Daoy (cell line): ENCODE measurements around the gene HHLA2. TPM values are rescaled to one million over a fixed set of nuclear protein-coding genes. Genes with fewer than 3 reads are reported as not detected.
"Not testable (repeated sequence)": the region's sequence is repeated elsewhere in the genome, so short reads cannot be mapped to it uniquely, and the experiment has no call there.

Experiments
- DNase-seq: peaks from one replicate; pipeline ENCODE4 v3.0.0-alpha.2; 2015; ENCODE audit warnings: low read depth
- total RNA-seq: library from RNA; depleted of rRNA; stranded (reverse); fragments of >200 nt; shearing (Covaris generic); gene quantifications from 2 replicates; pipeline ENCODE4 v1.2.3, GENCODE V29; 2014

The HHLA2 gene
- total RNA-seq, 1 experiment from 2014 or later, result not detected

DNA sequence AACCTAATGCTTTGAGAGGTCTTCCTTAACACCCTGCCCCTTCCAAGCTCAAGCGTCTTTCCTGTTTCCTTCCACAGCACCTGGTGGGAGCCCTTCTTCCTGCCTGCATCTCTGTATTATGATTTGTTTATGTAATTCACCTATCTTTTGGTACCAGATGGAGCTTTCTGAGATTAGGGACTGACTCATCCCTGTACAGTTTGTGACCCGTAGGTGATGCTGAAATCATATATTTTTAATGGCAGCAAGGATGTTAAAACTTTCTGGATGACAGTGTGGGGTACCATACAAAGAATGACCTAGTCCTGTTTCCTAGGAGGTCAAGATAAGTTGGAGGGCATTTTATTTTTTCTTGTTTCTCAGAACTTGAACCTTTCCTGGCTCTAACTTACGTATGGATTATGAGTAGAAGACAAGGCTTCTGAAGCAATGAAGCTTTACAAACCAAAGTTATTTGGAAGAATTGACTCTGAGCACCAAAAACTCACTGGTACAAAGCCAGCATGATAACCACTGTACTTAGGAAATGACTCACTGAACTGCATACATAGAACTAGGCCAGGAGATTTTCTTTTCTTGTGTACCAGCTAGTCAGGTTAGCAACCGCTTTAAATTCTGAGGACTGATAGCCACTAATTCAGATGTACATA lies 46.6 kb downstream of the HHLA2 start:
- peak; percentile 44 for DNase-seq

DNA sequence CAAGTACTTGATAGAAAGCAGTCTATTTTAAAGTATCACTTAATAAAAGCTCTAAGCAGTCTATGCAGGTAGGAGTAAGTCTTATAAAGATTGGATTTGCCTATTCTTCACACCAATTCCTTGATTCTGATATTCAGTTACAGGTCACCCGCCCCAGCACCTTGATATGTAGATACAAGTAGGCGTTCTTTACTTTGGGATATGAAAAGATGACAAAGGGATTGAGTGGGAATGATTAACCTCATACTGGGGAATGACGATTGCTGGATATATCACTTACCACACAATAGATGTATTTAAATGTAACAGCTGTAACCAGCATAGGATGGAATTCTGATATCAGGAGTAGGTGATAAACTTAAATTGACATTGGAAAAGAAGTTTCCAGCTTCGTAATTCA lies 47.1 kb downstream of the HHLA2 start:
- DNase-seq, result no peak

DNA sequence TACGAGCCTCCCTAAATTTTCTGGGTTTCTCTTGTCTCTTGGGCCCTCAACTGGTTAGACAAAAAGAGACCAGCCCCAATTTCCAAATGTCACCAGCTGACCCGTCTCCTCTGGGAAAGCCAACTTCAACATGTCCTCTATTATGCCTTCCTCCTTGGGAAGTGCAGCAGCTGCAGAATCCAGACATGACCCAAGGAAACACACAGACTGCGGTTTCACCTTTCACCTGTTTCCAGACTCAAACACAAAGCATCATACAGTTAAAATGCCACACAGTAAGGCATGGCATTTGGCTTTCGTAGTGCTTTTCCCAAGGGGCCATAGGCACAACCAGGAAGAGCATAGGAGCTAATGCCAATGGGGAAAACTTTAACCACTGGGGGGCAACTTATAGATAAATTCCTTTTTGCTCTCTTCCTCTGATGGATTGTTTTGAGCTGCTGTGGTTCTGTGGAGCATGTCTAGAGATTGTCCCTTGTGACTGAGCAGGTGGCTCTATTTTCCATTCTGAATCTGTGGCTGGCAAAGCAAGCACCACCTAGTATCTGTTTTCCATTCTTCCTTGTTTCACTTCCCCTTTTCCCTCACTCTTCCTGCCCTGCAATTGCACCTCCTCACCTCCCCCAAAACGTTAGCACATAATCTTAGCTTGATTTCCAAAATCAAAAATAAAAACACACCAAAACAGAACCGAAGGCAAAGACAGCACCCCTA lies 49.3 kb downstream of the HHLA2 start:
- DNase-seq, result peak; percentile 49

DNA sequence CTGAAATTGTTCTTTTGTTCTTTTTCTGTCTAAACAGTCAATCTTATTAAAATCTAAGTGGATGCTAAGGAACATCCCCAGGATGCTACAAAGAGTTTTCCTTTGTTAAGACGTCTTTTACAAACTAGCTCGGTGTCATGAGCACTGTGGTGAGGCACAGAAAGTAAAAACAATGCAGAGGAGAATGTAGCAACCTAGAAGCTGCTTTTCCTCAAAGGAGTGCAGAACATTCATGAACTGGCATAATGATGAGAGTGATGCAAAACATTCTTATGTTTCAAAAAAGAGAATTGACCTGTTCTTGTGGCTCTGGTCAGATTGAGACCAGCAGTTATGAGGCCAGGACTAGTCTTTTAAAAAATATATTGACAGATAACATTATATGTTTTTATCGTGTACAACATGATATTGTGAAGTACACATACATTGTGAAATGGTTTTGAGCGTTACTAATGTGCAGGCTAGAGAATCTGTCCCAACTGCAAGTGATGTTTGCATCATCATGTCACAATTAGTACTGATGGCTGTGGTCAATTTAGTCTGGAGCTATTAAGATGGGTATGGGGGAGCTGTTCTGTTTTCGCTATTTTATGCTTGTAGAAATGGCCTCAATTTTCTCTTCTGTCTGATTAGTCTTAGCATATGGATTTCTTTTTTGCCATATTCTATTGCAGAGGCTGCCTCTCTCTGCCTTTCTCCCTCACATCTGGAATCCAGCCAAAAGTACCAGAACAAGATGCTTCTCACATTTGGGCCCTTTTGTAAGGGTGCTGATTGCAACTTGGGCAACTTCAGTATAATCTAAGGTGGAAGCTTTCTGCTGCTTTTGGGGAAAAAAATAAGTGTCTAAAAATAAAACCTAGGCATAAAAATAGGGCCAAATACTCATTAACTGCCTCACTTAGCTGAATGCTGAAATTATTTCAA lies 50.2 kb downstream of the HHLA2 start:
- no peak for DNase-seq

DNA sequence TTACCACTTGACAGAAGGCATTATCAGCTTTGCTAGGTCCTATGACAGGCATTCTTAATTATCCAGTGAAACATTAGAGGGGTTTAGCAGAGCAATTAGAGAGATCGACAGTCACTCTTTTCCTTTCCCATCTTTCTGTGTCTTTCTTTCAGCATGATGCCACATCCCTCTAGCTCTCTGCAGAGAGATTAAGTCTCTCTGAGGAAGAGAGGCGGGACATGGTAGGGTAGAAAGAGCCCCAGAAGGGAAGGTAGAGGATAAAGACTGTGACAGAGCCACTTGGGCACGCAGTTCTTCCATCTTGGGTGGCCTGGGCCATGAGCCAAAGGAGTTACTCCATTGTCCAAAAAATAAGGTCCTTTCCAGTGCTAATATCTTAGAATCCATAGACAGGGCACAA lies 55.8 kb downstream of the HHLA2 start:
- no peak for DNase-seq

DNA sequence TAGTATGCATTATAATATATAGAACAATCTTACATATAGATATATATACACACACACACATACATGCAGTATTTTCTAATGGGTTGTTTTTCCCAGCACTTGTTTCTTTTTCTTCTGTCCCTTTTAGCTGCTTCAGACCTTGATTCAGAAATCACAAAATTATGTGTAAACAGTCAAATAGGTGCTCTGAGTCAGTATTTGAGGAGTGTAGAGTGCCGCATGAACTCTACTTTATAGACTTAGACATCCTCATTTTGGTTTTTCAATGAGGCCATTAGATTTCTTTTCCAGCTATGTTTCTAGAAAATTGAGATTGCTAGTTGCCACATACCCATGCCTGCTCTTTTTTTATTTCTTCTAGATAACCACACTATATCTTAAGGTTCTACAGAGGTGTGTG lies 58.2 kb downstream of the HHLA2 start:
- no peak for DNase-seq

DNA sequence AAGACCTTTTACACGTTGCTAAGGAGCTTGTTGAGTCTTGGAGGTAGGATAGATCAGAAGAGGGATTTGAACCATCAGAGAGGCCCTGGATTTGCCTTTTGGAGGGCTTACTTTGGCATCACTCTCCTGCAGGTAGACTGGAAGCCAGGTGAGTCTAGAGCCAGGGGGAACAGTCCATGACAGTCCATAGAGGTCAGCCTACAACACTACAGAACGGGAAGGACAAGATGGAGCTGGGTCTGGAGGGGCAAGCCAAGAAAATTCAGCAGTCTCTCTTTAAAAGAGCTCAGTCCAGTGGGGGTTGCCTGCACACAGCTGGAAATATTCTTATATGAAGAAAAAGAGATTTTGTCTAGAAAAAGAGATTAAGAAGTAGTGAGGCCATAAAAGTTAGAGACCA lies 60.7 kb downstream of the HHLA2 start:
- no peak for DNase-seq

DNA sequence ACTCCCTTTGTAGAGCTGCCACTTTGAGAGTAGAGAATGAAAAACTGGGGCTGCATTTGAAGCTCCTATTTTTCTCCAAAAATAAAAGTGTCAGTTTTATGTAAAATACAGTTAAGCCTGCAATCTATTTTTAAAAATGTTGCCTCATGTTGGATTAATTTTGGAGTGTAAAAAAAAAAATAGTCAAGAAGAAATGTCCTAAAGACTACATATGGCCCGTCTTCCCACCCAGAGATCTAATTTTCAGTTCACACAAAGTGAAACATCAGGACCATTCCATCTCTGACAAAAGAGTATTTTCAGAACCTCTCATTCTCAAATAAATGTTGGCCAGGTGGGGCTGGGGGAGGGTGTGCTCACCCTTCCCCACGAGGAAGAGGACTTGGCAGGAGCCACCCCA lies 62.7 kb downstream of the HHLA2 start:
- no peak for DNase-seq

DNA sequence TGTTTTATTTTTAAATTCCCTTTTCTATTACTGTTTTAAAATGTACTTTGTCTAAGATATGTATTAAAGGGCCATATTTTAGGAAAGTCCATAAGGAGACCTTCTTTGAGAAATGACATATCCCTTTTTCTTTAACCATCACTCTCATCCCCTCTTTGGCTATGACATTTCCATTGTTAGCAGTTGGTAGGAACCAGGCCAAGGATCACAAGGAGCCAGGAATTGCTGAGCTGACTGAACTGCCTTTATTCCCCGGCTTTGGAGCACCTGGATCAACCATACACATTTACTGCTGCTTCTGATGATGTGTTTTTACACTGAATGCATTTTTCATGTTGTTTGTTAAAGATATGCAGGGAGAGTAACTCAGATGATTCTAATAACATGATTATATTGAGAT lies 79.7 kb downstream of the HHLA2 start:
- no peak for DNase-seq

DNA sequence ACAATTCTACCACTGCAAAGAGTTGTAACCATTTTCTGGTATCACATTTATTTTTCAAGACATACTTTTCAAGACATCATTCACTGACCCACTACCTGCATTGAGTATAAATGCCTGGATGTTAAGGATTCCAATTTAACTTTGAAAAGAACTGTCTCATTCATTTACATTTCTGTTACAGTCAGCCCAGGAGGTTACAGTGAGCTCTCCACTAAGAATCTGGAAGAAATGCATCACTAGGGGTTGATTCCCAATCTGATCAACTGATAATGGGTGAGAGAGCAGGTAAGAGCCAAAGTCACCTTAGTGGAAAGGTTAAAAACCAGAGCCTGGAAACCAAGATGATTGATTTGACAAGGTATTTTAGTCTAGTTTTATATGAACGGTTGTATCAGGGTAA lies 81.0 kb downstream of the HHLA2 start:
- DNase-seq, result no peak

DNA sequence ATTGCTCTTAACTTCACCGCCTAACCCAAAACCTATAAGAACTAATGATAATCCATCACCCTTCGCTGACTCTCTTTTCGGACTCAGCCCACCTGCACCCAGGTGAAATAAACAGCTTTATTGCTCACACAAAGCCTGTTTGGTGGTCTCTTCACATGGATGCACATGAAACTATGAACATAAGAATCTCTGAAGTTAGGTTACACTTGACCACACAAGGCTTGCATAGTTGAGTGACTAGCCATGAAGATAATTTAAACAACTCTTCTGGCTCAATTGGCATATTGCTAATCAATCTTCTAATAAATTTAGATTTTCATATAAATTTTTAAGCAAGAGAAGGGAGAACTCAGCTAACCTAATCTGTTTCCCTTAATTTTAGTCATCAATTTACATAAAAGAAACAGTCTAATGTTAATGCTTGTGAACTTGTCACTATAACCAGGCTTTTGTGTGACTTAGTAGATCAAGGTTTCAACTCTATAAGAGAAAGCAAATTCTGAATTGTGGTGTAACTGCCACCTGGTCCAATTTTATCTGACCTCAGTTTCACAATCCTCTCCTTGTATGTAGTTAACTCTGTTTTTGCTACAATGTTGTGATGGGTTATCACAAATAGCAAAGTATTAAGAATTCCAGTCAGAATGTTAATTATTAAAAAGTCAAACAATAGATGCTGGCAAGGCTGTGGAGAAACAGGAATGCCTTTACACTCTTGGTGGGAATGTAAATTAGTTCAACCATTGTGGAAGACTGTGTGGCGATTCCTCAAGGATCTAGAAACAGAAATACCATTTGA lies 82.0 kb downstream of the HHLA2 start:
- no peak for DNase-seq

DNA sequence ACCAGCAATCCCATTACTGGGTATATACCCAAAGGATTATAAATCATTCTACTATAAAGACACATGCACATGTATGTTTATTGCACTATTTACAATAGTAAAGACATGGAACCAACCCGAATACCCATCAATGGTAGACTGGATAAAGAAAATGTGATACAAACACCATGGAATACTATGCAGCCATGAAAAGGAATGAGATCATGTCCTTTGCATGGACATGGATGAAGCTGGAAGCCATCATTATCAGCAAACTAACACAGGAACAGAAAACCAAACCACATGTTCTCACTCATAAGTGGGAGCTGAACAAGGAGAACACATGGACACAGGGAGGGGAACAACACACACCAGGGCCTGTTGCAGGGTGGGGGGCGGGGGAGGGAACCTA lies 82.6 kb downstream of the HHLA2 start:
- not testable (repeated sequence) for DNase-seq

DNA sequence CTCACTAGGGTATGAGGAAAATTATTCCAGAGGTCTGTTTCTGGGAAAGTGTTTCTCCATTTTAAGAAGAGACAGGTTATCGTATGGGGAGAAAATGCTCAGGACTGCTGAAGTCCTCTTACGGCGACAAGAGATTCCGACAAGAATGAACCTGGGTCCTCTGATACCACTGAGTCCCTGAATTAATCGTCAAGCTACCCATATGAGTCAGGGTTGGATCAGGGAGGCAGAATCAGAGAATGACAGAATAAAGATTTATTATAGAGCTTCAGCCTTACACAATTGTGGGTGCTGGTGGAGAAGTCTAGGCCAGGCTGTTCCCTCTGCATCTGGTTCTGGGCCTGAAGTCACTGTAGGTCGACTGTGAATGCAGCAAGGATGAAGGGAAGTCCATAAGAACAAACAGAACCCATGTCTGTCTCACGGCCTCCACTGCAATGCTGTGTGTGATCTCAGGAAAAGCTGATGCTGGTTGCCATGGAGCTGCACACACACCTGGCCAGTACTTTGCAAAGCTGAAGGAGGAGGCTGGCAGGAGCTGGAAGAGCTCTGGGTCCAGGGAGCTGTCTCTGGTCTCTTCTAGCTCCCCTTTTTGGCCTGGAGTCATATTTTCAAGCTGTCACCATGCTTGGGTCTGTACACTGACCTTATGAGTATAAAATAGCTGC lies 83.9 kb downstream of the HHLA2 start:
- DNase-seq, result no peak

DNA sequence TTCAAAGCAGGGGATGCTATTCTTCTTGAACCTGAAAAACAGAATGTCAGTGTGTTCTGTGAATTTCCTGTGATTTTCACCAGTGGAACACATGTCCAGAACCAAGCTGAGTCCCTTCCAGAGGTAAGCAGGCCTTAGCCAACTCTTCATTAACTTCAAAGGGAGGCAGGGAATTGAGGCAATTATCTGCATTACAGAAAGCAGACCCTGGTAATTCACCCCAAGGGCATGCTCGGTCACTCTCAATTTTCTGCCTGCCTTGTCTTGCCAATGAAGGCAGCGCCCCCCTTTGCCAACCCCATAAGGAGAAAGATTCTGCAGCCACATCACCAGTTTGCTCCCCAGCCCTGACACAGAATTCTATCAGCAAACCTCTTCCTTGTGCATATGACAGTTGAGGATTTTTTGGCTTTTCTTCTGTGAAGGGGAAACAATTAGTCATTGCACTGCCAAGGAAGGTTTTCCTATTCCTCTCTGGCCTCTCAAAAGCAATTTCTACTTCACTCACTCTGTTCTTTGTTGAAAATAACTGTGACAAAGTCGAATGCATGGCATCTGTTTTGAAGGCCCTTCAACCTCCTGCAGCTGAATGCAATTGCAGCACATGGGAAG lies 85.3 kb downstream of the HHLA2 start:
- no peak for DNase-seq

DNA sequence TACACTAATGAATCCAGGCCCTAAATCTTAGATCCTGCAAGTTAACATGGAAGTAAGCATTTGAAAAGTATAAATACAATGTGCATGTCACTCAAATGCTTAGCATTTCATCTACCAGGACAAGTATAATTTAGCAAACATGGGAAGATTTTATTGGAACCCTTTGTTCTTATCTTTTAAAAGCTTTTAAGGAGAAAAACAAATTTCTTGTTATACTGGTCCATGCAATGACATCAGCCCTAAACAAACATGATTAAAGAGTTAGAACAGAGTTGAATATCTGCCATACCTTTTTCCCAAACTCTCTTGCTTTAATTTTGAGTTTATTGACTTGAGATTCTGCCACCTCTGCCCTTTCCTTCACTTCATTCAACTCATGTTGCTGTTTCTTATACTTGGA lies 87.0 kb downstream of the HHLA2 start:
- no peak for DNase-seq

DNA sequence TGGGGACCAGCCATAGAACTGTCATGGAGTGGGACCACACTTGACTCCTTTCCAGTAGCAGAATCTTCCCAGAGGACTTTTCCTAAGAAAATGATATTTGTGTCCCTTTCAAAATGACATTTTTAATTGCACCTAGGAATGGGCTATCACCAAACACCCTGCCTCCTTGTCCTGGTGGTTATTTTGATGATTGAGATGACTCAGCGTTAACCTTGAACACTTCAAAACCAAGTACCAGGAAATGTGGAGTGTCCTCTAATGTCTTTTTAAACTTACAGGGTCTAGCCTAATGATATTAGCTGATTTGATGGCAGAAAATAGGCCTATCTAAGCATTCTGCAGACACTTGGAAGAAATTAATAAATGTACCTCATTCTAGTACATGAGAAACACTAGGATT lies 90.7 kb downstream of the HHLA2 start:
- no peak for DNase-seq

DNA sequence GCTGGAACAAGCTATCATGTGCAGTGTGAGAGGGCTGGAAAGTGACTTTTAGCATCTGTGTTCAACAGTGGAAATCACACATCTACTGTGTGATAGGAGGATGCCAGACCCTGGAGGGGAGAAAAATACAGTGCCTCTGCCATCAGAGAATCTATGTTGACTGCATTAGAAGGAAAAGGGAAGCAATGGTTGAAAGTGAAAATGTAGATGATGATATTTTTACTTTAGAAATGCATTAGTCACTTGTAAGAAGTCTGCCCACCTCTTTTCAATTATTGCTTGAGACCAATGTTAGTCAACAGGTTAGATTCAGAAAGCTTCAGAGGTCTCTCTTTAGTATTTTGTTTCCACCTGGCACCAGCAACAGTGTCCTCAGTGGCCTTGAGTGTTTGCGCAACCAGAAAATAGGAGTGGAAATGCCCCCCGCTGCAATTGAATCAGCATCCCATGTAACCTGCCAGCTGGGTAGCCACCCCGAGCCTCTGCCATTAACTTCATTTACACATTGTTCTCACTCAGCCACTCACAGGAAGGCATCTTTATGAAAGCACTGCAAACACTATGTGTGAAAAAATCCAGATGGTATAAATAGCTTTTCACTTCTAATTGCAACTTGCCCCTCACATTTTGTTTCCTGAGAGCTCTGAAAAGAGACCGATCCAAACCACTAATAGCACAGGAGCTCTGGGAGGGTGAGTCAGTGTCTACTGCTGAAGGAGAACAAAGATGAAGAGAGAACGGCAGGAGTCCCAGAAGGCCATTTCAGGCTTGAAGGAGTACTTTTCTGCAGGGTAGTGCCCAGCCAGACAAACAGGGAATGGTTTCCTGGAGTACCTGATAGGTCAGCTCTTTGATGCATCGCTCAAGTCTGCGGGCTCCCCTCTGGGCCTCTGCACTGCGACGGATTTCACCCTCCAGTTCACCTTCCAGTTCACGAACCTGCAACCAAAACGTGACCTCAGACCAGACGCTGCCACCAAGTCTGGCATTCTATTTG lies 92.1 kb downstream of the HHLA2 start:
- peak; percentile 32 for DNase-seq

DNA sequence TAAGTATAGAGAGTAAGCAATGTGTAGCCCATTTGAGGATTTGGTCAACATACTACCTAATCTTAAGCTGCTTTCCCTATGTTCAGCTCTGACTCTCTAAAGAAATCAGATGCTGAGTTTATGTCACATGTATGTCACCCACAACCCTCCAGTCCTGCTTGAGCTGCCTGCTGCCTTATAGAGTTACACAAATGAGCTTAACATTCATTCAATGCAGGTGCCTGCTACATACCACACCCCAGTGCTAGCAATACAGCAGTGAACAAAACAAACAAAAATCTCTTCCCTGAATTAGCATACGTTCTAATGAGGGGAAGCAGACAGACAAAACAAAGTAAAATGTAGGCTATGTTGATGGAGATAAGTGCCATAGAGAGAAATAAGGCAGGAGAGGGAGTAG lies 93.0 kb downstream of the HHLA2 start:
- DNase-seq, result no peak

DNA sequence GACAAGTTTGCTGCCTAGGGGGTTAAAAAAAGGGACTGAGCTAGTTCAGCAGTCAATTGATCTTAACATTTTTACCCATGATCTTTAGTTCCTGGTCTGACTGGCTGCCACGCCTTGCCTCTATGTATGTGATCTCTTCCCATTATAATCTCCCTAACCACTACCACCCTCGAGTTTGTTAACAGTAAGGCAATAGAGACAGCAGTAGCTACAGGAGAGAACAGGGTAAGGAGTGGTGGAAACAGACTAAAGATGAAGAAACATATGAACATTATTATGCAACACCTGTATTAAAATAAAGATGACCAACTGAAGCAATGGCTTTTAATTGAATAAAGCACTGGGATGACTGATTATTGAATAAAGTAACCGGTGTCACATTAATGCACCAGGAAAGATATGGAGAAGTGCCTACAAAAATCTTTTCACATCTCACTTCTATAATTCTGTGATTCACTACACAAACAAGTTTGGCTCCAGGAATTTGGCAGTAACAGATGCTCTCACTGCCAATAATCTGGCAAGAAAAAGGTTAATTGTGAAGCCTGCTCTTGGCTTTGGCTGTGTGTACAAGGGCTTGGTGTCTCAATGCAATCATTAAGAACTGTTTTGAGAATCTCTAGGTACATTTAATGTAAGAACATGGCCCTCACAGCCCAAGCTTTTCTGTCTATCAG lies 95.7 kb downstream of the HHLA2 start:
- peak; percentile 17 for DNase-seq
